Stimulated activated CD4-positive, alpha-beta T cell treated with anti-CD3 and anti-CD28 coated beads, Interleukin-2, amount 100 ng/mL, for 48 hours (primary cell): Measurements from ENCODE around the gene ADIRF.
"Not testable (repeated sequence)": the region's sequence is repeated elsewhere in the genome, so short reads cannot be mapped to it uniquely, and the experiment has no call there.

Experiments used
- DNase-seq, 2 donors: peaks; one replicate each; pipeline ENCODE4 v3.0.0-alpha.2; 2020

Gene ADIRF

DNA sequence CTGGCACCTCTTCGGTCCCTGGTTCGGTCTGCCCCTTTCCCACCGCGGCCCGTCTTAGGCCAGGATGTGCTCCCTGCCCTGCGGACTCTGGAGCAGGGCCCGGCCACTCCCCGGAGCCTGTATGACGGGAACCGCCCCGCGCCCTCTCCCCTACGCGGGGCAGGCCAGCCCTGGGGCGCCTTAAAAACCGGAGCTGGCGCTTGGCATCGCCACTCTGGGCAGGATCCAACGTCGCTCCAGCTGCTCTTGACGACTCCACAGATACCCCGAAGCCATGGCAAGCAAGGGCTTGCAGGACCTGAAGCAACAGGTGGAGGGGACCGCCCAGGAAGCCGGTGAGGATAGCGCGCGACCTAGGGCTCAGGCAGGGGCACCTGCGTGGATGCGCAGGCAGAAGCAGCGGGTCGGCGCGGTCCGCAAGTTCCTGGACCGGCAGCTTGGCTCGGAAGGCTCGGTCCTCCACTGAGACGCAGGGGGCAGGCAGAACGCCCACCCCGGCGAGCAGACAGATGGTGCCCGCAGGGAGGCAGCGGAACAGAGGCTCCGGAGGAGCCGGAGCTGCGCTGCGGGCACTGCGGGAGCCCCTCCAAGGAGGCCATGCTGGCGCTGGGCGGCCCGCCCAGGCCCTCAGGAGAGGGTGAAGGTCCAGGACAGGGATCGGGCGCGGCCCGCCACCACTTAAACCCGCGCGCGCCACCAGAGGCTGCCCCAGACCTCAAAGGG lies at the start of gene ADIRF:
ADIRF (plus strand) TSS at position 212 of the 723 bp plus-strand sequence; CDS start at position 275, 63 bp downstream.
- DNase-seq, result no peak

DNA sequence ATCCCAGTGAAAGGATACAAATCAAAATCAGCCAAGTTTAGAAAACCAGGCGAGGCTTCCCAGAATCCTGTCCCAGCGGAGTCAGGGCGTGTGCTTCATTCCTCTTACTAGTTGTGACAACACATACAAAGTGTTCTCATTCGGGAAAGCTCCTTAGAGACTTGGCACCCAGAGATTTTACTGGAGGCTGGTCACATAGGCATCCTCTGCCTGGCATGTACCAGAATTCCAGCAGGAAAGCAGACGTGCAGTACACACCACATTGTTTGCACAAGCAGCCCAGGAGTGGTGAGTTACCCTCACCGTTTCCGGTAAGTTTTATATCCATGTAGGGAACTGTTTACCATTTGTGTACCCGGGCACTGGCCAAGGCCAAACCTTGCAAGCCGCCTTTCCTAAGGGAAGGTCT lies 45.7 kb upstream of the ADIRF start:
- DNase-seq, result no peak

DNA sequence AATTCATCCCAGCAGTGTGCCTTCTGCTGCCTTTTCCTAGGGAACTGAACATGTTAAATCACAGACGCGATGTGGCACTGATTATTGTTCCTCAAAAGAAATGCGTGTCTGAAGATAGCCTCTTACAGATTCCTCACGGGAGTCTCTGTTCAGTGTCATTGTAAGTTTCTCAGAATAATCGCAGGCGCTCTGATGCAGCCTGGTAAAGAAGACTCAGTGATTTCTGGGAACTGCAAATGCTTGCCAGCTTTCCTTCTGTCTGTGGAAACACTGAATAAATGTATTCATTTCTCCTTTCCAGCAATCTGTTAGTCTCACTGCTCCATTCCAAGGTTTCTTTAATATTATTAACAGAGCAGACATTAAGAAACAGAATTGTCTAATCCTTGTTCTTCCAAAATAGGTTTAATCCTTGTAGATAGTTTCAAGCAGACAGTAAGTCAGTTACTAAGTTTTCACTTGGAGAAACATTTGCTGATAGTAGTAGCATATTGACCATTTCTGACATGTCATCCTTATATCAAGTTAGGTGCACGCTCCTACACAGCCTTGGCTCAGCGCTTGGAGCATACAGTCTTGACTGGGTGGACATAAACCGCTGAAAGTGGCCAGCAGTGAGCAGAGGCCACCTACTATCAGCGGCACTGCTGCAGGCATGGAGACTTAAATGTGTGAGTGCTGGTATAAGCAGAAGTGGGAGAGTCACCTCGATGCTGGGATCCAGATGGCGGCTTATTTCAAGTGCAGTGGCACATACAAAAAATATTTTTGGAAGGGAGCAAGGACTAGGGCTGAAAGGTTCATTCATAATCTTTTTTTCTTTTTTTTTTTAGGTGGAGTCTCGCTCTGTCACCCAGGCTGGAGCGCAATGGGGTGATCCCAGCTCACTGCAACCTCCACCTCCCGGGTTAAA lies 38.6 kb upstream of the ADIRF start:
- no peak for DNase-seq

DNA sequence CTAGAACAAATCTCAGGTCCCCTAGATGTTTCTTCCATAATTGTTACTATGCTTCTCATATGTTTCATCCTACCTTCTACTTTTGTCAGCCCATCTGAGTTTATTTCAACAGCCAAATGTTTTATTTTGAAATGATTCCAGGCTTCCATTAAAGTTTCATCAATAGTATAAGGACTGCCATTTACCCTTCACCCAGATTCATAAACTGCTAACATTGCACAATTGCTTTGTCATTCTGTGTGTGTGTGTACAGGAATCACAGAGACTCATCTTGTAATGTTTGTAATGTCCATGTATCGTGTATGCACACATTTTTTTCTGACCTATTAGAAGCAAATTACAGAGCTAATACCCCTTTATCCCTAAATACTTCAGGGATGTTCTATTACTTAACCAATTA lies 36.4 kb upstream of the ADIRF start:
- DNase-seq, result no peak

DNA sequence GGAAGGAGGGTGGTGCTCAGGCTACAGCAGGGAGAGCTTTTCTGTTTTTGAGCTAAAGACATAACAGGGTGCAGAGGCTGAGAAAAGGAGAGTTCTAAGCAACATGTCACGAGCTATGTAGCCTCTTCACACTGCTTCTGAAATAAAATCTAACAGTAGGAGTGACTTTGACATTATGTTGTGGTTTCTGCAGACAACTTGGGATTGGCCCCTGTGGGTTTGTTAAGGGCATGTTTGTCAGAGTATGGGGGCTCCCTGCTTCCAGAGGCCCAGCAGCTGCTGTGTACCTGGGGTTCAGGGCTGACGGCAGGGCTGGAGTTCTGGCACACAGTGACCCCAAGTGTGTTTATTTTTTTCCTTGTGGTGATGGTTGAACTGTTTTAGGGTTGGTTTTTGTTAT lies 35.6 kb upstream of the ADIRF start:
- DNase-seq, result no peak

DNA sequence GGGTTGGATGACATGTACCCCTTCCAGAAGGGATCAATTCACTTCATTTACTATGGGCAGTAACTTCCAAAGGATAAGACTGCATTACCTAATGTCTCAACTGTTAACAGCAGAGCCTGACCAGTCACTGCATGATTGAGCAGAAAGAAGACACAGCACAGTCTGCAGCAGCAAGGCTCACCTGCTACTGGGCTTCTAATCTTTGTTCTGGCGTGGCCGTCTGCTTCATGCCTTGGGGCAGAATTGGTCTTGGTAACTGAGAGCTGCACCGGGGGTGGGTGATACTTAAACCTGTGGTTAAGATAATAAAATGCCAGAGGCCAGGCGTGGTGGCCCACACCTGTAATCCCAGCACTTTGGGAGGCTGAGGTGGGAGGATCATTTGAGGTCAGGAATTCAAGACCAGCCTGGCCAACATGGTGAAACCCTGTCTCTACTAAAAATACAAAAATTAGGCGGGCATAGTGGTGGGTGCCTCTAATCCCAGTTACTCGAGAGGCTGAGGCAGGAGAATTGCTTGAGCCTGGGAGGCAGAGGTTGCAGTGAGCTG lies 34.0 kb upstream of the ADIRF start:
- not testable (repeated sequence) for DNase-seq

DNA sequence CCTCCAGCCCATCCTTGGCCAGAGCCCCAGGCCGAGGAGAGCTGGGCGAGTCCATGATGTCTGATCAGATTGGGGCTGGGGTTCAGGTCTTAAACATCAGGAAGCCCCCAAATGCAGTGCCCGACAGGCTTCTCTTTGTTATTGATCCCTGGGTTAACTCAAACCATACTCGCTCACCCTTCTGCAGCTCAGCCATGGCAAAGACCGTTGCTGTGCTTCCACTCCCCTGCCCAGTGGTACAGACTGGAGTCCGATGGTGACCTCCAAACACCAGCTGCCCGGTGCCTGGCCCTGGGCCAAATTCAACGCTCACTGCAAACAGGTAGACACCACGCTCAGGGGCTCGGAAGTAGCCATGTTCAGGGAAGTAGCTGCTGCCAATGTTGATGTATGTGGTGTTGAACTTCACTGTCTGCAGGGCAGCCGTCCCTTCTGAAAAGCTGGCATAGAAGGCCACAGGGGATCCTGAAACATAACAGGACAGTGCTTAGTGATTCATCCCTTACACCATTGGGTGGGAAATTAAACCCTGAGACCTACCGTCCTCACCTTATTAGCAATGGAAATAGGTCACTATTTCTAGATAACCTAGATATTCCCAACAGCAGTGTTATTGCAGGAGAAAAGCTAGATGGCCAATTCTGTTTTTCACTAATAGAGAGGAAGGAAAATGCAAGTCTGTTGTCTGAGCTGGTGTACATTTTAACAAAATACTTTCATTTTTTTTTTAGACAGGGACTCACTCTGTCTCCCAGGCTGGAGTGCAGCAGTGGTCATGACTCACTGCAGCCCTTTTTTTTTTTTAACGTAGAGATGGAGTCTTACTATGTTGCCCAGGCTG lies 31.4 kb upstream of the ADIRF start:
- no peak for DNase-seq

DNA sequence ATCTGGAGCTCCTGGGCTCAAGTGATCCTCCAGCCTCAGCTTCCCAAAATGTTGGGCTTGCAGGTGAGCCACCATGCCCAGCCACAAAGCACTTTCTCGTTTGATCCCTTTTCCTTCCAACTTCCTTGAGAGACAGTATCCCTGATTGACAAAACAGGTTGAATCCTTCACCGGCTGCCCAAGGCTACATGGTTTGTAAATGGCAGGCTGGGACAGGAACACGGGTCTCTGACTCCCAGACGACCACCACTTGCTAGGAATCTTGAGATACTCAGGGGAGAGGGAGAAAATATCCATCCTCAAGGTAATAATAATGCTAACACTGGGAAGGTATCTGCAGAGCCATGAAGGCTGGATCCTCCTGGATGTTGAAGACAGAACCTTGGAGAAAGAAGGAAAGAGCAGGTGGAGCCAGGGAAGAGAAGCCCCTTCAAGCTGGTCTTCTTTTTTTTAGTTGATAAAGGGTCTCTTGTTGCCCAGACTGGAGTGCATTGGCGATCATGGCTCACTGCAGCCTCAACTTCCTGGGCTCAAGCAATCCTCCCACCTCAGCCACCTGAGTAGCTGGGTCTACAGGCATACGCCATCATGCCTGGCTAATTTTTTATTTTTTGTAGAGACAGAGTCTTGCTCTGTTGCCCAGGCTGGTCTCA lies 30.7 kb upstream of the ADIRF start:
- DNase-seq, result no peak

DNA sequence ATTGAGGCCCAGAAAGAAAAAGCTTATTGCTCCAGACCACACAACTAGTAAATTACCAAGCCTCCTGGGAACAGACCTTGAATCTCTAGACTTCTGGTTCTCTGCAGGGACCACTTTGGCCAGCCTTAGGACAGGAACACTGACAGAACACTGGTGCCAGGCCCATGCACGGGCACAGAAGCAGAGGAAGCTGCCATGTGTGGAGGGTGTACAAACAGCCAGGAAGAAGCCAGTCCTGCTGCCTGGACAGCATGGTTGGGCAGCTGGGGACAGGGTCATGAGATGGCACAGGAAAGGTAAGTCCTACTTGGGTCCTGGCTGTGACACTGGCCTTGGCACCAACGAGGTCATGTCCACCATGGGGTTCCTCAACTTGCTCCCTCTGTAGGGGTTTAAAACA lies 30.0 kb upstream of the ADIRF start:
- no peak for DNase-seq

DNA sequence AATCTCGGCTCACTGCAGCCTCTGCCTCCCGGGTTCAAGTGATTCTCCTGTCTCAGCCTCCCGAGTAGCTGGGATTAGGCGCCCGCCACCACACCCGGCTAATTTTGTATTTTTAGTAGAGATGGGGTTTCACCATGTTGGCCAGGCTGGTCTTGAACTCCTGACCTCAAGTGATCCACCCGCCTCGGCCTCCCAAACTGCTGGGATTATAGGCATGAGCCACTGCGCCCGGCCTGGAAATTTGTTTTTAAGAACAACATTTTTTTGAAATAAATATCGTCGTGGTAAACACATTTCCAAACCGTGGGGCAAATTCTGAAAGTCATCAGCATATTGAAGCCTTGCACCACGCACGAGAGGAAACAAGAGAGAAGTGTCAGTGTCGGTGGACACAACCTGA lies 28.2 kb upstream of the ADIRF start:
- DNase-seq, result not testable (repeated sequence)

DNA sequence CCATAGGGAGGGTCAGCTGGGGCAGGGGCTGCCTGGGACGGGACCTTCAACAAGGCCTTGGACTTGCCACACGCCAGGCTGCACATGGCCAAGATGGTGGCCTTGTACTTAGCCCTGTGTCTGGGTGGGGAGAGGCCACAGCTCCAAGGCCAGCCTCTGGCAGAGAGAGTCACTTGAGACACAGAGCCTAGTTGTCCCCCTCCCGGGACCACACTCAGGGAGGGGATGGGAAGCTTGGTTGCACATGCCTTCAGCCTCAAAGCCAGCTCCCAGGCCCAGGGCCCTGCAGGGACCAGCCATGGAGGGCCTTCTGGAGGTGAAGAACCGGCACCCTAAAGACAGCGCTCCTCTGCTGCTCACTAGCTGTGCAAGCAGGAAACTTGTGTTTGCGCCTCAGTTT lies 27.6 kb upstream of the ADIRF start:
- DNase-seq, result no peak

DNA sequence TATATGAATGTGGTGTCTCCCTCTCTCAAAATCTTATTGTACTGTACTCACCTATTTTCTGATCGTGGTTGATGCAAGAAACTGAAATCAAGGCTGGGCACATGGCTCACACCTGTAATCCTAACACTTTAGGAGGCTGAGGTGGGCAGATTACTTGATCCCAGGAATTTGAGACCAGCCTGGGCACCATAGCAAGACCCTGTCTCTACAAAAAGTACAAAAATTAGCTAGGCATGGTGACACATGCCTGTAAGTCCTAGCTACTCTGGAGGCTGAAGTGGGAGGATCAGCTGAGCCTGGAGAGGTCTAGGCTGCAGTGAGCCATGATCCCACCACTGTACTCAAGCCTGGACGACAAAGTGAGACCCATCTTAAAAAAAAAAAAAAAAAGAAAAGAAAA lies 26.9 kb upstream of the ADIRF start:
- DNase-seq, result no peak

DNA sequence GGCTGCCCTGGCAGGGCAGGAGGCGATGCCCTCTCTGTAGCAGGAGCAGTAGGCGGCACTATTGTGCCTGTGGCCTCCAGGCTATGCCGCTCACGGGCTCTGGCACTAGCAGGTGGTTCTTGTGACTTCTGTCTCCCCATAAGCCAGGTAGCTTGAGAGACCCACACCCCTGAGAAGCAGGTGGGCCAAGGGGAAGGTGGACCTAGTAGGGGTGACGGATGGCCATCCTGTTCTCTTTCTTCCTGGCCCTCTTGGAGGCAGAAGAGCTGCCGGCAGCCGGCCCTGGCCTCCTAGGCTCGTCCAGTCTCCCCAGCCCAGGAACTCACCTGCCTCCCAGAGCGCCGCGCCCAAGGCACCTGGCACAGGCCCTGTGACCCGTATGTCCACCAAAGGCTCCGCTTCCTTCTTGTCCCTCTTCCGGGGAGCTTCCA lies 26.3 kb upstream of the ADIRF start:
- no peak for DNase-seq

DNA sequence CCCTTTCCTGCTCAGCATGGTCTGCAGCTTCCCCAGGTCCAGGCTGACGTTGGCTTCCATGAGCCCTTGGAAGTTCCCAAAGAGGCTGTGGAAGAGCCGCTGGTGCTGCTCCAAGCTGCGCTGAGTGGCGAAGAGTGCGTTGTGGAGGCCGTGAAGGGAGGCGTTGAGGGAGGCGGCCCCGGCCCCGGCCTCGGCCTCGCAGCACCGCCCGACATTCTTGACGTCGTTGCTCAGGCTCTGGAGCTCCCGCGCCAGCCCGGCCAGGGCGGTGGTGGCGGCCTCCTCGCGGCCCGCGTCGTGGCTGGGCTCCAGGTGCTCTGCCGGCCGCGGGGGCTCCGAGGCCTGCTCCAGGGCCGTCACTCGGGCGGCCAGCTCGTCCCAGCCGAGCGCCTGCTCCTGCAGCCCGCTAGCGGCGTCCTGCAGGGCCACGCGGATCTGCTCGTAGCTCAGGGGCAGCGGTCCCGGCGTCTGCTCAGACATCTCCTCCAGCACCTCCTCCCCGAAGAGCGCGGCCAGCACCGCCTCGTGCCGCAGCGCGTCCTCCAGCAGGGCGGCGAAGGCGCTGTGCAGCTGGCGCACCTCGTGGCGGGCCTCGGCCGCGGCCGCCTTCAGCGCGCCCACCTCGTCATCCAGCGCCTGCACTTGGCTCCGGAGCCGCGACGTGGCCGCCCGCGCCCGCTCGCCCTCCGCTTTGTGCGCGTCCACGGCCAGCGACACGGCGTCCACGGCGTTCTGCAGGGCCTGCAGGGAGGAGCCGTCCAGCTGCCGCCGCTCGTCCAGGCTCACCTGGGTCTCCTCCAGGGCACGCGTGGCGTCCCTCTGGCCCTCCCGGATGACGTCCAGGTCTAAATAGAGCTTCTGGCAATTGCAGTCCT lies 25.6 kb upstream of the ADIRF start:
- no peak for DNase-seq

DNA sequence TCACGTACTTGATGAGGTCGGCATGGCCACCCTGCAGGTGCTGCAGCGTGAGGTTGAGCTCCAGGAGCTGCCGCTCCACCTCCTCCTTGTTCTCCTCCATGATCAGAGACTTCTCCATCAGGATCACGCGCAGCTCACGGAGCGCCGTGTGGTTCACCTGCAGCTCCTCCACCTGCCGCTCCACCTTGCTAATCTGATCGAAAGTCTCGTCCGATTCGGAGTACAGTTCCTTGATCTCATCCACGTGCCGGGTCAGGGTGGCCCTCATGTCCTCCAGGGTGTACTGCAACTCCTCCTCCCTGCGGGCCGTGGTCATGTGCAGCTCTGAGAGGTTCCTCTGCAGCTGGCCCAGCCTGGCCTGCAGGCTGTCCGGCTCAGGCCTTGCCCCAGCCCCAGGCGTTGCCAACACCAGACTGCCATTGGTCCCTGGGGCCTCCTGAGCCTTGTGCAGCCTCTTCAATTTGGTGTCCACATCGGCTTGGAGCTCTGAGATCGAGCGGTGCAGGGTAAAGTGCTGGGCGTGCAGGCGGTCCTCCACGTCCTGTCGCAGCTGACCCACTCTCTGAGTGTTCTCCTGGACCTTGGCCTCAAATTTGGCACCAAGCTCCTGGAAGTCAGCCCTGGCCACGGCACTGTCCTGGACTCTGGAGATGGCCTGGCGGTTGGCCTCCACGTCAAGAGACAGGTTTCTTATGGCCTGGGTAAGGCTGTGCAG lies 24.8 kb upstream of the ADIRF start:
- DNase-seq, result no peak

DNA sequence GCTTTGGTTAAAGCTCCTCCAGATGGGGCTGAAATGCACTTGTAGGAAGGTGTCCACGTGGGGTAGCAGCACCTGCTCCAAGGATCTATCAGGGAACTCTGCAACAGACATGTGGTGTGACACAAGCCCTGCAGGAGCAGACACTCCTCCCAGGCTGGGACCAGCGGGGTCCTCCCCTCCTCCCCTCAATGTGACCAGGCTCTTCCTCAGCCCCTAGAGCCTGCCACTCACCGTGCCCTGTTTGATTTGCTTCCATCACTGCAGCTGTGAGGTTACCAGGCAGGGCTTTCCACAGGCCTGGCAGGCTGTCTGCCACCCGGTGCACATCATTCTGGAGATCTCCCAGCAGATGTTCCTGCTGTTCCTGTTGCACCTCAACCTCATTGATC lies 24.3 kb upstream of the ADIRF start:
- DNase-seq, result no peak

DNA sequence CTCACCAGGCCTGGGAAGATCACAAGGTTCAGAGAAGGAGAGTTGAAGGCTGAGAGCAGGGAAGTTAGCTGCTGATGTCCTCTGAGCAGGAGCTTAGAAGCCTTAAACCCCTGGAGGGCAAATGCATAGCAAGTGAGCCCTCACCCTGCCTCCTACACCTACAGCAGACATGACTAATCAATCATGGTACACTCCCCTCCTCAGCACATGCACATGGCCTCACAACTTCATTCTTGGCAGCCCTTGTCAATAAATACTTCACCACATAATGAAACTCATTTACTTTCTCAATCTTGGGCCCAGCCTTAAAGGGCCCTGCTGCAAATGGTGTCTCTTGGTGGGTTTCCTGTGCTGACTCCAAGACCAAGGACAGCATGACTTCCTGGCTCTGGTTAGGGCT lies 23.8 kb upstream of the ADIRF start:
- DNase-seq, result no peak

DNA sequence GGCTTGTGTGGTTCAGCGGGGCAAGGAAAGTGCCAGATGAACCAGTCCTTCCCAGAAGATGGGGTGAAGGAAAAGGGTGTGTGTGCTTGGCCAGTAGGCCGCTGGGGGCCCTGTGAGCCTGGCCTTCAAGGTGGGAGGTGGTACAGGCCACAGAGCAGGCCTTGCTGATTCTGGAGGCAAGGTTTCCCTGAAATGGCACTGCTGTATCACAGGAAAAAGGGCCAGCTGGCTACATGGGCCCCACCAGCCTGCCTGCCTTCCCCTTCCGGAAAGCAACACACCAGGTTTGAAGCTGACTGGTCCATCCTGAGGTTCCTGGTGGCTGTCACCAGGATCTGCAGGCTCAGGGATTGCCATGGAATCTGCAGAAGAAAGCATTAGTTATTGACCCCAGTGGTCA lies 23.4 kb upstream of the ADIRF start:
- DNase-seq, result no peak

DNA sequence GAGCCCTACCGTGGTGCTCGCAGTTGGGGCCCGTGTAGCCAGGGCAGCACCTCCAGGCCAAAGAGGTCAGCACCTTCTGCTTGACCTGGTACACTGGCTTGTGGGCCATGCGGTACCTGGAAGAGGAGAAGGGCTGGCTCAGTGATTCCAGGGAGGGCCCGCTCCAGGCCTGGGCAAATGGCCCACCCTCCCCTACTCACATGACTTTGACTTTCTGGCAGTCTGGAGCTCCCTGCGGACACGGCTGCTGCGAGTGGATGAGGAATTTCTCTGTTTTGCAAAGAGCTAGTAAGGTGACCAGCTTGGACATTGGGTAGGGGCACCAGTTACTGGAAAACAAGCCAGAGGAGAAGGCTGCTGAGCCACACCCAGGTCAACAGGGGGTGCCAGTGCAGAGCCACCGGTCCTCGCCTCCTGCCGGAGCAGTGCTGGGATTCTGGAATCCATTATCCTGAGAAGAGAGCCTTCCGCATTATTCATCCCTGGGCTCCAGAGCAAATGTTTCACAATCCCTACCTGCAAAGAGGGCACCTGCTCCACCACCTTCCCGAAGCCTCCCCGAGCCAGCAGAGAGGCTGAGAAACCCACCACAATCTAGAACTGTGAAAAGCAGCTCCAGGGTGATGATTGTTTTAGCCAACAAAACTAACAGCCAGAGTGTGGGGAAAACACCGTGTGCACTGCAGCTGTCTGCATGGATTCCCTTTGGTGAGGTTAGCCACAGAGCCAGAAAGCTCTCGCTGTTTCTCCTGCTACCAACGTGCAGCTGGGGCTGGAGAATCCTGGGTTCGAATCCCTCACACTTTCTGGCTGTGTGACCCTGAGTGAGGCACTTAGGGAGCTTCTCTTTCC lies 22.7 kb upstream of the ADIRF start:
- no peak for DNase-seq
